Calu3 (cell line): ENCODE results near the gene LRRC28. TPM values are rescaled to one million over a fixed set of nuclear protein-coding genes. Genes with fewer than 3 reads are reported as not detected.

Experiments
- BruUV-seq: library from RNA; stranded (reverse); fragments of 400-500 nt; replicated peaks from 2 replicates; lab custom pipeline; 2021; lab: Mats Ljungman, UMichigan
- CTCF ChIA-PET: fragments of 300-600 bp; sonication (Branson Sonifier 250); formaldehyde crosslinking; loops from one replicate; lab custom pipeline; 2022; ENCODE audit warnings: antibody characterized with exemption; lab: Charles Lee
- DNase-seq: peaks from one replicate; pipeline ENCODE4 v3.0.0; 2022
- H3K27ac Mint-ChIP-seq: one replicate; pipeline ENCODE4 v1.8.0; 2022; ENCODE audit warnings: mixed read lengths; ENCODE audit not compliant: unreplicated experiment
- H3K27me3 Mint-ChIP-seq: one replicate; pipeline ENCODE4 v1.8.0; 2022; ENCODE audit warnings: mixed read lengths; ENCODE audit not compliant: unreplicated experiment
- H3K36me3 Mint-ChIP-seq: one replicate; pipeline ENCODE4 v1.8.0; 2022; ENCODE audit warnings: mild to moderate bottlenecking, moderate library complexity, mixed read lengths; ENCODE audit not compliant: insufficient read depth, unreplicated experiment
- H3K4me1 Mint-ChIP-seq: one replicate; pipeline ENCODE4 v1.8.0; 2022; ENCODE audit warnings: mild to moderate bottlenecking, low read depth, mixed read lengths; ENCODE audit not compliant: unreplicated experiment
- H3K4me3 Mint-ChIP-seq: one replicate; pipeline ENCODE4 v1.8.0; 2022; ENCODE audit warnings: mild to moderate bottlenecking, low read depth, moderate library complexity, mixed read lengths; ENCODE audit not compliant: unreplicated experiment
- H3K9me3 Mint-ChIP-seq: one replicate; pipeline ENCODE4 v1.8.0; 2022; ENCODE audit warnings: low read depth, mixed read lengths; ENCODE audit not compliant: unreplicated experiment
- CTCF ChIP-seq: fragments of 200-600 bp; IDR thresholded peaks from one replicate; pipeline ENCODE4 v1.8.0; 2022; ENCODE audit warnings: antibody characterized with exemption; ENCODE audit not compliant: unreplicated experiment
- intact Hi-C: fragments of 100-400 bp; cut with micrococcal nuclease; formaldehyde crosslinking; loops from one replicate; pipeline ENCODE4 v1.10.0; 2022; ENCODE audit not compliant: unreplicated experiment
- total RNA-seq: library from RNA; stranded (reverse); gene quantifications from 2 replicates; pipeline ENCODE4 v1.2.3, GENCODE V29; 2022

LRRC28 gene
- total RNA-seq, 1 experiment from 2014 or later = 21.8 TPM

DNA sequence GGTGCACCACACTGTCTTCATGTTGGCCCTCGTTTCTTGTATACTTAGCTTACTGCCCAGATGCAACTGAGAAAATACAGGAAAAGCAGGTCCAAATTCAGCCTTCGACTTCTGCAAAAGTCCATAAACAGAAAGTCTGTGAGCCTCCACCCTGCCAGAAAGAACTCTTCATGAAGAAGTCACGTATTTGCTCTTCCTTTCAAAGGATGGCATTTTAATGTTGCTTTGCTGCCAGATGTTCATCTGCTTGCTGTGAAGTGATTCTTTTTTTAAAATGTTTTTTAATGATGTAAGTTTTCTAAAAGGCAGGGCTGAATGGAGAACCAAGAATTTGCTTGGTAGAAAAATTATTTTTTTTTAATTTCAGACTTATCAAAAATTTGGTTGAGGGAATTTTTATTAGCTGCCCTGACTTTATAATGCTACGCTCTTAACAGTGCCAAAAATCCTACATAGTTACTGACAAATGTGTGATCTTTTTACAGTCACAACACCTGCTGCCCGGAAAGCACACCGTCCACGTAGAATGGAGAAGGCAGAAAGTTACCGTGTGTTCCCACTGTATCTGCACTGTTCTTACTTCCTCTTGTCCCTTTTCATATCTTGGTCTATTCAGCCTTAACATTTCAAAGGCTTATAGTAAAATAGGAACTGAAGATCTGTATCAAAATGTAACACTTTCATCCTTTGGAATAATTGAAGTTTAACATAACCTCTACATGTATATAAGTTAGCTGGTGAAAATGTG, 136.3 kb downstream of the LRRC28 start:
- intact Hi-C loops = no loop called here
- H3K9me3 Mint-ChIP-seq = peaks cover 4% of the 10 kb centered on the region
- DNase-seq = no peak
- no peak overlapping the region for H3K27ac Mint-ChIP-seq
- TF ChIP-seq CTCF = no peak
- no peak overlapping the region for H3K4me3 Mint-ChIP-seq
- BruUV-seq = no TSS peak
- H3K4me1 Mint-ChIP-seq = peaks cover 19% of the 10 kb centered on the region
- H3K36me3 Mint-ChIP-seq = no peaks in the 10 kb centered on the region
- no peaks in the 10 kb centered on the region for H3K27me3 Mint-ChIP-seq
- CTCF ChIA-PET = no interaction called here

DNA sequence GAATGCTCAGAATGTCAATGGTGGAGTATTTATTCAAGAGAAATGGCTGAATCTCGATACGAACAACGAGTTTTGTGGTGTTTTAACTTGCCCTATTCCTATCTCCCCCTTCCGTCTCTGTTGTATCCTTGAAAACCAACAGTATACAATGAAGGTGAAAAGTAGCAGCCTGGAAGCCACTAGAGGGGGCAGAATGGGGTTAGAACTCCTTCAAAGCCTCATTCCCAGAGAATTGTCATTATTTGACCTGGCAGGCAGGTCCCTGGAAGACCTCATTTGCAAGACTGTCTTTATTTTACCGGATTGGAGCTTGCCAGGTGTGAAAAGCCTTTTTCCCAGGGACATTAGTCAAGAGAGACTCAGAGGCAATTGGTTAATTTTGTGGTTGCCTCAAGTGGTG, 139.4 kb downstream of the LRRC28 start:
- DNase-seq = no peak
- BruUV-seq = no TSS peak
- CTCF ChIA-PET = interaction anchor here (1.2 kb wide), 1 partner anchor 314 kb away, joined by 3 read pairs; no protein-coding TSS in a partner anchor
- Mint-ChIP-seq H3K9me3 (peaks cover 6% of the 10 kb centered on the region), H3K4me1 (peaks cover 20% of the 10 kb centered on the region), H3K27ac (no peak overlapping the region), H3K4me3 (no peak overlapping the region), H3K27me3 (no peaks in the 10 kb centered on the region), H3K36me3 (no peaks in the 10 kb centered on the region)
- intact Hi-C loops = no loop called here
- no peak for TF ChIP-seq CTCF

DNA sequence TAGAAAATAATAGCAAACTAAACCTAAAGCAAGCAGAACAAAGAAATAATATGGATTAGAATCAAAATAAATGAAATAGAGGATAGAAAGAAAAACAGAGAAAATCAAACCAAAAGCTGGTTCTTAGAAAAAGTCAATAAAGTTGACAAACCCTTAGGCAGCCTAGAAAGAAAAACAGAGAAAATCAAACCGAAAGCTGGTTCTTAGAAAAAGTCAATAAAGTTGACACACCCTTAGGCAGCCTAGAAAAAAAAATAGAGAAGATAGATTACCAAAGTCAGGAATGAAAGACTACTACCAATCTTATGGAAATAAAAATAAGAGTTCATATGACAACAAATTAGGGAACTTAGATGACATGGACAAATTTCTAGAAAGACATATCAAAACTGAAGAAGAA, 142.4 kb downstream of the LRRC28 start:
- Mint-ChIP-seq H3K36me3 (no peaks in the 10 kb centered on the region), H3K4me1 (peaks cover 11% of the 10 kb centered on the region), H3K4me3 (no peak overlapping the region), H3K27ac (no peak overlapping the region), H3K27me3 (no peaks in the 10 kb centered on the region), H3K9me3 (peaks cover 6% of the 10 kb centered on the region)
- CTCF ChIA-PET = interaction anchor here (0.6 to 1.7 kb wide), 3 partner anchors 49 to 310 kb away, joined by 4 to 10 read pairs (median 7); no protein-coding TSS in a partner anchor
- TF ChIP-seq CTCF = no peak
- intact Hi-C loops = no loop called here
- BruUV-seq = no TSS peak
- DNase-seq = no peak

GRCh38 chr15:99396375-99396774, 145.1 kb downstream of the LRRC28 start:
- Mint-ChIP-seq H3K4me1 (peaks cover 11% of the 10 kb centered on the region), H3K9me3 (peaks cover 6% of the 10 kb centered on the region), H3K36me3 (no peaks in the 10 kb centered on the region), H3K27me3 (no peaks in the 10 kb centered on the region), H3K27ac (no peak overlapping the region), H3K4me3 (no peak overlapping the region)
- TF ChIP-seq CTCF = no peak
- BruUV-seq = no TSS peak
- intact Hi-C loops = no loop called here
- DNase-seq = no peak
- CTCF ChIA-PET = no interaction called here
